ENCODE results near the gene TXNDC12.
"Not testable (repeated sequence)": the region's sequence is repeated elsewhere in the genome, so short reads cannot be mapped to it uniquely, and the experiment has no call there.

TXNDC12 gene

GRCh38 chr1:52055066-52055865, at the start of gene TXNDC12:
TSS of gene TXNDC12 (minus strand) at chr1:52055191. CDS start at chr1:52055096, 95 bp downstream.
- peak; percentile 79 for DNase-seq

DNA sequence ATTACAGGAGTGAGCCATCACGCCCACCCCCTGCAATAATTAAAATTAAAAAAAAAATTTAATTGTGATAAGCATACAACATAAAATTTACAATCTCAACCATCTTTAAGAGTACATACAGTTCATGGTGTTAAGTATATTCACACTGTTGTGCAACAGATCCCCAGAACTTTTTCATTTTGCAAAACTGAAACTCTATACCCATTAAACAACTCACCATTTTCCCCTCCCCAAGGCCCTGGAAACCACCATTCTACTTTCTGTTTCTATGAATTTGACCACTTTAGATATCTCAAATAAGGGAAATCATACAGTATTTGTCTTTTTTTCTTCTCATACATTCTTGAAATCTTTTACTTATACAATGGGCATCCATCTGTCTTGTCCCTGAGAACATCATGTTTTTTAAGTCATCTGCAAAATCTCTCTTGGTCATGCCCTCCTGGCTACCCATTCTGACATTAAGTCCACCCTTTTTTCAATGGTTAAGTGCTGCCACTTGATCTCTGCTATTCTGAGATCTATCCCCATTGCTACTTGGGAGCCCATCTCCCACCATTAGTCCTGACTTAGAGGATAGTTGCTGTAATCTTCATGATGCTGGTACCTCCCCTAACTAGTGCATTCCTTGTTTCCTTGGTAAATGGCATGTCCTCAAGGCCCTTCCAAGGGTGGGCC, 47.5 kb upstream of the TXNDC12 start:
- no peak for DNase-seq

- no peak for DNase-seq
Observed at GRCh38 chr1:52098139-52098871, 43.3 kb upstream of the TXNDC12 start.

DNA sequence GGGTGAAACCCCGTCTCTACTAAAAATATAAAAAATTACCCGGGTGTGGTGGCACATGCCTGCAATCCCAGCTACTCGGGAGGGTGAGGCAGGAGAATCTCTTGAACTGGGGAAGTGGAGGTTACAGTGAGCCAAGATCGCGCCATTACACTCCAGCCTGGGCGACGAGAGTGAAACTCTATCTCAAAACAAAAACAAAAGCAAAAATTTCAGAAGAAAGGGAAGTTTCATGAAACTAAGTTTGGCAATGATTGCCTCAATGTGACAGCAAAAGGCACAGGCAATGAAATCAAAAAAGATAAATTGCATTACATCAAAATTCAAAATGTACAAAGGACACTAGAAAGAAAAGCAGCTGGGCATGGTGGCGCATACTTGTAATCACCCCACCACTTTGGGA, 41.2 kb upstream of the TXNDC12 start:
- DNase-seq = no peak

DNA sequence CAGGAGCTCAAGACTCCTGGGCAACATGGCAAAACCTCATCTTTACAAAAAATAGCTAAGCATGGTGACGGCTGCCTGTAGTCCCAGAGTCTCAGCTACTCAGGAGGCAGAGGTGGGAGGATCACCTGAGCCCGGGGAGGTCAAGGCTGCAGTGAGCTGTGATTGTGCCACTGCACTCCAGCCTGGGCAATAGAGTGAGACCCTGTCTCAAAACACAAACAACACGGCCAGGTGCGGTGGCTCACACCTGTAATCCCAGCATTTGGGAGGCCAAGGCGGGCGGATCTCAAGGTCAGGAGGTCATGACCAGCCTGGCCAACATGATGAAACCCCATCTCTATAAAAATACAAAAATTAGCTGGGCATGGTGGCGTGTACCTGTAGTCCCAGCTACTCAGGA, 39.3 kb upstream of the TXNDC12 start:
- DNase-seq = not testable (repeated sequence)

DNA sequence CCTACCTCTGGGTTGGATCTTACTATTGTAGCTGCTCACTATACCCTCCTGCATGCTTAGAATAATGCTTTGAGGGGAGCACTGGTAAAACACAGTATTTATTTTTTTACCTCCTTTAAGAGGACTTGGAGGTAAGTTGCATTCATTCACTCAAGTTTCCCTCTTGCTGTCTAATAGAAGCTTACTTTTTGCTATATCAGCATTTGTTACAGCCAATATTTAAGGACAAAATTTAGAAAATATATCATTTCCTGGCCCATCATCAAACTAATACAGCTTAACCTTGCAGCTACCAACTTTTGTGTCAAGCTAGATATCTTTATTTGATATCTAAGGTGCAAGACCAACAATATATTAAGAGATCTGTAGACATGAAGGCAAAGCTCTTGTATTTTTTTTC, 32.9 kb upstream of the TXNDC12 start:
- DNase-seq = not testable (repeated sequence)

GRCh38 chr1:52080014-52080415, 25.0 kb upstream of the TXNDC12 start:
- DNase-seq = no peak

GRCh38 chr1:52077277-52077676, 22.3 kb upstream of the TXNDC12 start:
- DNase-seq = not testable (repeated sequence)

DNA sequence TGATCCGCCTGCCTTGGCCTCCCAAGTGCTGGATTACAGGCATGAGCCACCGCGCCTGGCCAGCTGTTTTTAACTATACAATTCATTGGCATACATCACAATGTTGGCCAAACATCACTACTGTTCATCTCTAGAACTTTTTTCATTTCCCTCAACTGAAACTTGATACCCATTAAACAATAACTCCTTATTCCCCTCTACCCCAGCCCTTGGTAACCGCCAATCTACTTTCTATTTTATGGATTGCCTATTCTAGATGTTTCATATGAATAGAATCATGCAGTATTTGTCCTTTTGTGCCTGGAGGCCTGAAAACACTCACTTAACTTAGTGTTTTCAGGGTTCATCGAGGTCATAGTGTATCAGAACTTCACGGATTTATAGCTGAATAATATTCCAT, 17.3 kb upstream of the TXNDC12 start:
- DNase-seq = no peak

GRCh38 chr1:52070704-52071103, 15.7 kb upstream of the TXNDC12 start:
- DNase-seq = no peak

- no peak for DNase-seq
Observed at GRCh38 chr1:52063192-52063591, 8.2 kb upstream of the TXNDC12 start.

DNA sequence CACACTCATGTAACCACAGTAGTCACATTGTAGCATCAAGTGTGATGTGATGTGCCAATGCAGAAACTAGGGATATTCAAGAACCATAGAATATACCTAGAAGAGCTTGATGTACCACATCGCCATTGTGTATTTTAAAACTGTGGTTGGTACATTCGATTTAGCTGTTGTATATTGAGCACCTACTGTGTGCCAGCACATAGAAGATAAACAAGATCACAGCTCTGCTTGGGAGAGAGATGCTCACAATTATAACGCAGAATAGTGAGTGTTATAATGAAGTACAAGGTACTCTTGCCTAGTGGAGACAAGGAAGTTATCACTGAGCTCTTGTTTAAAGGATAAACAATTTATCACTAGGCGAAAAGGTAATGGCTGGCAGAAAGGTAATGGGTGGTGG, 5.8 kb upstream of the TXNDC12 start:
- DNase-seq = no peak

DNA sequence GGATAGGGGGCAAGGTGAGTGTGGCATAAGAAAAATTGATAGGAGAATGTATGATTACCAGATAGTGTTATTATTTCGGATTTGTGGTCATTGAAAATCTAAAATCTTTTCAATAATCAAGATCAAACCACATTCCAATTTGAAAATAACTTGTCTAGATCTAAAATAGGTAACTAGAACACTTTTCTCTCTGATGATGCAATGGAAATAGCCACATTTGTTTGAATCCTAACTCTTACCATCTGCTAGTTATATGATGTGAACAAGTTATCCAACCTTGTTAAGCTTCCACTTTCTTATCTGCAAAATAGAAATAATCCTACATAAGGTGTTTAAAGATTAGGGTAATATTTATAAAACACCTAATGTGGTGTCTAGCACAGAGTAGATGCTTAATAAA, 4.9 kb upstream of the TXNDC12 start:
- DNase-seq = no peak

DNA sequence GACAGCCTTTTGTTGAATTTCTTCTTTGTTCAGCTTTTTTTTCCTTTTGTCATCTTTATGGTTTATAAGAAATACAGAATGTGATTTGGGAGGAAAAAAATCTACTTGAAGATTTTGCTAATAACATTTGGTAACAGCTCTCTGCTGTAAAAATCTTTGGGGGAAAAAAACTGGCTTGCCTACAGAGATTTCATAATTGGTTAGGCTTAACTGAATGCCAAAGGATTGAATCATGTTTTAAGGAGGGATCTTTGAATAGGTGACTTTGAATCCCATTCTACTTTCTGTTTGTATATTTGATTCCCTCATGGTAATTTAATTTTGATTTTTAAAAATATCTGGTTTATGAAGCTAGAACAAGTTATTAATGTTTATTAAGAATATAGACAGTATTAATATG, 4.3 kb upstream of the TXNDC12 start:
- DNase-seq = no peak

DNA sequence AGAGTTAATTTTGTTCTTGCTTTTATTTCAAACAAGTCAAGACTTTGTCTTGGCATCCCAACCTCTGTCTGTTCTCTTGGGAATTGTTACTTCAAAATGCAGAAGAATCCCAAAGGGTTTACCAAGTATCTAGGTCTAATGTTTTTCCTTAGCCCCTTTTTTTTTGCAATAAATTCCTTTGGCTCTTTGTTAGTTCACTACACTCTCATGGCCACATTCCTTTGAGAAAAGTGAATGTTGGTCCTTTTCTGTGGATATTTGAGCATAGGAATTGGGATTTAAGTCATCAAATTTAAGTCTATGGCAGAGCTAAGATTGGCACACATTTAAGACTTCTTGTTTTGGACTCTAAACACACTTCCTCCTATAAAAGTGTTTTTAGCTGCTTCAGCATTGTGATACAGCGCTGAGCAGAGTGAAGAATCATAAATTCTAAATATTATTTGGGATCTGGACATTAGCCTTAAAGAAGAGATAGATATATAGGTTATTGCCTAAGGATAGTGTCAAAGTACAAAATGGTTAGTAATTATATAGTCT, 3.0 kb upstream of the TXNDC12 start:
- DNase-seq = no peak

GRCh38 chr1:52057255-52057654, 2.3 kb upstream of the TXNDC12 start:
- no peak for DNase-seq

GRCh38 chr1:52056937-52057231, 1.9 kb upstream of the TXNDC12 start:
- no peak for DNase-seq

- DNase-seq = peak; percentile 92
Observed at GRCh38 chr1:52056163-52056936, 1.4 kb upstream of the TXNDC12 start, which contains the start of gene BTF3L4. TSS of gene BTF3L4 (plus strand) at chr1:52056295. CDS start at chr1:52059848, 3,553 bp downstream.

DNA sequence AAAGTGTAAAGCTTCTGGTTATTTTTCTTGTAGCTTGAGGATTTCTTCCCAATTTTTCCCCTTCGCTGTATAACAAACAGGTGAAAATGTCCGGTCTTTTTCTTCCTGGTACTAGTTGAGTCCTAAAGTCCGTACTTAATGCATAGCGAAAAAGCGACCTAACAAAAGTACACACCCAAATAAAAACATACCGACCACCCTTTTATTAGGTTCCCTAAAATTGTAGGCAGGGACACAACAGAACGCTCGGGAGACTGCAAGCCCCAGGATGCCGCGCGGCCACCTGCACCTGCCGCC, 823 bp upstream of the TXNDC12 start:
- no peak for DNase-seq

GRCh38 chr1:52054496-52055065, 410 bp downstream of the TXNDC12 start:
- no peak for DNase-seq

GRCh38 chr1:52053862-52054261, 1.1 kb downstream of the TXNDC12 start:
- DNase-seq = no peak

GRCh38 chr1:52049337-52049736, 5.7 kb downstream of the TXNDC12 start:
- DNase-seq = not testable (repeated sequence)

All from NCI-H510A (cell line).